K562 (cell line): ENCODE measurements around the gene HOXB1. TPM values are rescaled to one million over a fixed set of nuclear protein-coding genes. Genes with fewer than 3 reads are reported as not detected.

ENCODE experiments used
- BDP1 ChIP-seq: IDR thresholded peaks from 3 replicates; pipeline ENCODE4 v1.6.1; 2011; ENCODE audit not compliant: insufficient read length, insufficient read depth
- CEBPB ChIP-seq: fragments of 450-650 bp; IDR thresholded peaks from 2 replicates; pipeline ENCODE4 v1.6.1; 2016; ENCODE audit warnings: missing genetic modification characterization, missing compliant biosample characterization
- HNRNPK ChIP-seq: fragments of 200-400 bp; formaldehyde crosslinking; IDR thresholded peaks from one replicate; pipeline ENCODE4 v1.6.1; 2018; ENCODE audit warnings: mild to moderate bottlenecking, low read depth, low read length; ENCODE audit not compliant: poor library complexity, severe bottlenecking
- KDM2B ChIP-seq: fragments of 250-450 bp; sonication (Bioruptor Pico); IDR thresholded peaks from 2 replicates; pipeline ENCODE4 v1.8.0; 2021; ENCODE audit warnings: mild to moderate bottlenecking, moderate library complexity
- KHSRP ChIP-seq: fragments of 450-650 bp; IDR thresholded peaks from 2 replicates; pipeline ENCODE4 v1.6.1; 2017
- NCOA6 ChIP-seq: fragments of 450-650 bp; IDR thresholded peaks from 2 replicates; pipeline ENCODE4 v1.6.1; 2017; ENCODE audit warnings: mild to moderate bottlenecking
- POLR2G ChIP-seq: fragments of 200-400 bp; formaldehyde crosslinking; IDR thresholded peaks from 2 replicates; pipeline ENCODE4 v1.6.1; 2017; ENCODE audit warnings: low read depth, mild to moderate bottlenecking, antibody characterized with exemption, low read length, moderate library complexity
- POLR2H ChIP-seq: IDR thresholded peaks from 2 replicates; pipeline ENCODE4 v1.6.1; 2016; ENCODE audit warnings: missing genetic modification characterization, low read depth, mild to moderate bottlenecking, control low read depth, missing compliant biosample characterization, moderate library complexity
- SUPT5H ChIP-seq: fragments of 450-650 bp; IDR thresholded peaks from 2 replicates; pipeline ENCODE4 v1.6.1; 2016
- TCF3 ChIP-seq: sonication (generic); formaldehyde crosslinking; IDR thresholded peaks from 2 replicates; pipeline ENCODE4 v1.4.0; 2020; ENCODE audit warnings: mild to moderate bottlenecking, missing genetic modification reagents
- TFAM ChIP-seq: fragments of 250-450 bp; sonication (Bioruptor Pico); conservative IDR thresholded peaks from 2 replicates; pipeline ENCODE4 v1.5.0; 2021; ENCODE audit warnings: mild to moderate bottlenecking, moderate library complexity
- WHSC1 ChIP-seq: IDR thresholded peaks from one replicate; pipeline ENCODE4 v1.6.1; 2012; ENCODE audit warnings: low read length, control low read depth, inconsistent platforms
- ZBTB17 ChIP-seq: fragments of 450-650 bp; formaldehyde crosslinking; IDR thresholded peaks from 2 replicates; pipeline ENCODE4 v1.4.0; 2020; ENCODE audit warnings: mild to moderate bottlenecking
- ZBTB7A ChIP-seq: IDR thresholded peaks from 2 replicates; pipeline ENCODE4 v1.6.1; 2011; ENCODE audit warnings: low read depth, mild to moderate bottlenecking, low read length, moderate library complexity, borderline replicate concordance; ENCODE audit not compliant: control insufficient read depth
- ZKSCAN3 ChIP-seq: fragments of 250-450 bp; sonication (Bioruptor Pico); IDR thresholded peaks from 2 replicates; pipeline ENCODE4 v1.4.0; 2020
- ZNF165 ChIP-seq: fragments of 250-450 bp; sonication (Bioruptor Pico); IDR thresholded peaks from 2 replicates; pipeline ENCODE4 v1.4.0; 2020; ENCODE audit warnings: borderline replicate concordance
- polyA plus RNA-seq, 8 experiments: library from polyadenylated mRNA; depleted of rRNA in 4 of 8; stranded (reverse) in 5 of 8; unstranded in 3 of 8; fragments of >200 nt; fragmentation: Nextera tagmentation in 2 of 8; fragmentation: Illumina TruSeq in 1 of 8; extraction: Ambion mirVana in 2 of 8; extraction: Trizol in 1 of 8; gene quantifications; 2 replicates each; pipeline versions ENCODE4 v1.2.1 to v1.2.3, GENCODE V29; 2011 to 2014; ENCODE audit warnings: inconsistent platforms in 1 of 8, missing spikeins in 1 of 8
- total RNA-seq, 7 experiments: library from RNA; depleted of rRNA in 6 of 7; stranded (reverse); fragments of >200 nt in 6 of 7; fragmentation: Illumina TruSeq in 2 of 7; extraction: Trizol in 2 of 7; gene quantifications; 2 replicates each; pipeline versions ENCODE4 v1.2.1 to v1.2.3, GENCODE V29; 2011 to 2021; ENCODE audit warnings: low replicate concordance in 1 of 7
- TF ChIP-seq, protein P1 (sequence below): fragments of 200-600 bp; sonication (generic); IDR thresholded peaks from one replicate; pipeline ENCODE4 v1.6.1; 2012; ENCODE audit warnings: mild to moderate bottlenecking, low read depth, low read length, inconsistent platforms
- TF ChIP-seq, protein P2 (sequence below): fragments of 250-450 bp; sonication (Bioruptor Pico); IDR thresholded peaks from 2 replicates; pipeline ENCODE4 v1.5.1; 2021; ENCODE audit warnings: mild to moderate bottlenecking

The HOXB1 gene
- total and polyA plus RNA-seq, 9 of the 15 experiments (the other 6 are each of a cell fraction or from before 2014, with no cell fraction given): 0.04 TPM; not detected in 8

DNA sequence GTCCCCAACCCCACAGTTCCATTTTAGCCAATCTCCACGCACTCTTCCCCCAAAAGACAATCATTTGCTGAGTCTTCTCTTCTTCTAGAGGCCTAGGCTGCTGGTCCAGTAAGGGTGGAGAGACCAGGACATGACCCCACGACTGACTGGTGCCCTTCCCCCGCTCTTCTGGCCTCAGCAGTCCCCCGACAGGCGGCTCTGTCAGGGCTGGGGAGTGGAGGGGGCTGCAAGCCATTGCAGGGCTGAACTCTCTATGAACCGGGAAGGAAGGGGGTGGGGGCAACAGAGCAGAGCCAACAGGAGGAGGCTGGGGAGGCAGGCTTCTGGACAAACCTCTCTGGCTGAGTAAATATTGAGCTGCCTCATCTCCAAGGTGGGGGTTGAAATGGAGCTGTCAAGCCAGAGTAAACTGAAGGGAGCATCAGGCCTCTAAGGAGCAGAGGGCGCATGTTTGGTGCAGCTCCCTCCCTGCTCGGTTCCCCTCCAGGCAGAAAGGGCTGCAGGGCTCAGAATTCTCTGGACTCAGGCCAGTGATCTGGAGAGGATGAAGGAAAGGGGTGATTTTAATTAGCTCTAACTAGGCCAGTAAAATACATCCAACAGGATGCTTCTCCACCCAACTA is 8.7 kb downstream of the HOXB1 start (continued):
- TF ChIP-seq, protein P1, sequence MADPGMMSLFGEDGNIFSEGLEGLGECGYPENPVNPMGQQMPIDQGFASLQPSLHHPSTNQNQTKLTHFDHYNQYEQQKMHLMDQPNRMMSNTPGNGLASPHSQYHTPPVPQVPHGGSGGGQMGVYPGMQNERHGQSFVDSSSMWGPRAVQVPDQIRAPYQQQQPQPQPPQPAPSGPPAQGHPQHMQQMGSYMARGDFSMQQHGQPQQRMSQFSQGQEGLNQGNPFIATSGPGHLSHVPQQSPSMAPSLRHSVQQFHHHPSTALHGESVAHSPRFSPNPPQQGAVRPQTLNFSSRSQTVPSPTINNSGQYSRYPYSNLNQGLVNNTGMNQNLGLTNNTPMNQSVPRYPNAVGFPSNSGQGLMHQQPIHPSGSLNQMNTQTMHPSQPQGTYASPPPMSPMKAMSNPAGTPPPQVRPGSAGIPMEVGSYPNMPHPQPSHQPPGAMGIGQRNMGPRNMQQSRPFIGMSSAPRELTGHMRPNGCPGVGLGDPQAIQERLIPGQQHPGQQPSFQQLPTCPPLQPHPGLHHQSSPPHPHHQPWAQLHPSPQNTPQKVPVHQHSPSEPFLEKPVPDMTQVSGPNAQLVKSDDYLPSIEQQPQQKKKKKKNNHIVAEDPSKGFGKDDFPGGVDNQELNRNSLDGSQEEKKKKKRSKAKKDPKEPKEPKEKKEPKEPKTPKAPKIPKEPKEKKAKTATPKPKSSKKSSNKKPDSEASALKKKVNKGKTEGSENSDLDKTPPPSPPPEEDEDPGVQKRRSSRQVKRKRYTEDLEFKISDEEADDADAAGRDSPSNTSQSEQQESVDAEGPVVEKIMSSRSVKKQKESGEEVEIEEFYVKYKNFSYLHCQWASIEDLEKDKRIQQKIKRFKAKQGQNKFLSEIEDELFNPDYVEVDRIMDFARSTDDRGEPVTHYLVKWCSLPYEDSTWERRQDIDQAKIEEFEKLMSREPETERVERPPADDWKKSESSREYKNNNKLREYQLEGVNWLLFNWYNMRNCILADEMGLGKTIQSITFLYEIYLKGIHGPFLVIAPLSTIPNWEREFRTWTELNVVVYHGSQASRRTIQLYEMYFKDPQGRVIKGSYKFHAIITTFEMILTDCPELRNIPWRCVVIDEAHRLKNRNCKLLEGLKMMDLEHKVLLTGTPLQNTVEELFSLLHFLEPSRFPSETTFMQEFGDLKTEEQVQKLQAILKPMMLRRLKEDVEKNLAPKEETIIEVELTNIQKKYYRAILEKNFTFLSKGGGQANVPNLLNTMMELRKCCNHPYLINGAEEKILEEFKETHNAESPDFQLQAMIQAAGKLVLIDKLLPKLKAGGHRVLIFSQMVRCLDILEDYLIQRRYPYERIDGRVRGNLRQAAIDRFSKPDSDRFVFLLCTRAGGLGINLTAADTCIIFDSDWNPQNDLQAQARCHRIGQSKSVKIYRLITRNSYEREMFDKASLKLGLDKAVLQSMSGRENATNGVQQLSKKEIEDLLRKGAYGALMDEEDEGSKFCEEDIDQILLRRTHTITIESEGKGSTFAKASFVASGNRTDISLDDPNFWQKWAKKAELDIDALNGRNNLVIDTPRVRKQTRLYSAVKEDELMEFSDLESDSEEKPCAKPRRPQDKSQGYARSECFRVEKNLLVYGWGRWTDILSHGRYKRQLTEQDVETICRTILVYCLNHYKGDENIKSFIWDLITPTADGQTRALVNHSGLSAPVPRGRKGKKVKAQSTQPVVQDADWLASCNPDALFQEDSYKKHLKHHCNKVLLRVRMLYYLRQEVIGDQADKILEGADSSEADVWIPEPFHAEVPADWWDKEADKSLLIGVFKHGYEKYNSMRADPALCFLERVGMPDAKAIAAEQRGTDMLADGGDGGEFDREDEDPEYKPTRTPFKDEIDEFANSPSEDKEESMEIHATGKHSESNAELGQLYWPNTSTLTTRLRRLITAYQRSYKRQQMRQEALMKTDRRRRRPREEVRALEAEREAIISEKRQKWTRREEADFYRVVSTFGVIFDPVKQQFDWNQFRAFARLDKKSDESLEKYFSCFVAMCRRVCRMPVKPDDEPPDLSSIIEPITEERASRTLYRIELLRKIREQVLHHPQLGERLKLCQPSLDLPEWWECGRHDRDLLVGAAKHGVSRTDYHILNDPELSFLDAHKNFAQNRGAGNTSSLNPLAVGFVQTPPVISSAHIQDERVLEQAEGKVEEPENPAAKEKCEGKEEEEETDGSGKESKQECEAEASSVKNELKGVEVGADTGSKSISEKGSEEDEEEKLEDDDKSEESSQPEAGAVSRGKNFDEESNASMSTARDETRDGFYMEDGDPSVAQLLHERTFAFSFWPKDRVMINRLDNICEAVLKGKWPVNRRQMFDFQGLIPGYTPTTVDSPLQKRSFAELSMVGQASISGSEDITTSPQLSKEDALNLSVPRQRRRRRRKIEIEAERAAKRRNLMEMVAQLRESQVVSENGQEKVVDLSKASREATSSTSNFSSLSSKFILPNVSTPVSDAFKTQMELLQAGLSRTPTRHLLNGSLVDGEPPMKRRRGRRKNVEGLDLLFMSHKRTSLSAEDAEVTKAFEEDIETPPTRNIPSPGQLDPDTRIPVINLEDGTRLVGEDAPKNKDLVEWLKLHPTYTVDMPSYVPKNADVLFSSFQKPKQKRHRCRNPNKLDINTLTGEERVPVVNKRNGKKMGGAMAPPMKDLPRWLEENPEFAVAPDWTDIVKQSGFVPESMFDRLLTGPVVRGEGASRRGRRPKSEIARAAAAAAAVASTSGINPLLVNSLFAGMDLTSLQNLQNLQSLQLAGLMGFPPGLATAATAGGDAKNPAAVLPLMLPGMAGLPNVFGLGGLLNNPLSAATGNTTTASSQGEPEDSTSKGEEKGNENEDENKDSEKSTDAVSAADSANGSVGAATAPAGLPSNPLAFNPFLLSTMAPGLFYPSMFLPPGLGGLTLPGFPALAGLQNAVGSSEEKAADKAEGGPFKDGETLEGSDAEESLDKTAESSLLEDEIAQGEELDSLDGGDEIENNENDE: no peak
- no peak for TF ChIP-seq KDM2B (CRISPR knock-in tag)
- no peak for TF ChIP-seq CEBPB (tag)
- TF ChIP-seq, protein P2, sequence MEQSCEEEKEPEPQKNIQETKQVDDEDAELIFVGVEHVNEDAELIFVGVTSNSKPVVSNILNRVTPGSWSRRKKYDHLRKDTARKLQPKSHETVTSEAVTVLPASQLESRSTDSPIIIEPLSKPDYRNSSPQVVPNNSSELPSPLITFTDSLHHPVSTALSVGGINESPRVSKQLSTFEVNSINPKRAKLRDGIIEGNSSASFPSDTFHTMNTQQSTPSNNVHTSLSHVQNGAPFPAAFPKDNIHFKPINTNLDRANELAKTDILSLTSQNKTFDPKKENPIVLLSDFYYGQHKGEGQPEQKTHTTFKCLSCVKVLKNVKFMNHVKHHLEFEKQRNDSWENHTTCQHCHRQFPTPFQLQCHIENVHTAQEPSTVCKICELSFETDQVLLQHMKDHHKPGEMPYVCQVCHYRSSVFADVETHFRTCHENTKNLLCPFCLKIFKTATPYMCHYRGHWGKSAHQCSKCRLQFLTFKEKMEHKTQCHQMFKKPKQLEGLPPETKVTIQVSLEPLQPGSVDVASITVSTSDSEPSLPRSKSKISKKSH (CRISPR knock-in tag): no peak
- TF ChIP-seq POLR2G: peak; percentile 34; the same call in 1 of the 2 replicates
- TF ChIP-seq ZNF165 (CRISPR knock-in tag): no peak
- TF ChIP-seq ZKSCAN3: no peak
- no peak for TF ChIP-seq ZBTB17
- no peak for TF ChIP-seq TCF3 (CRISPR knock-in tag)
- TF ChIP-seq KHSRP: no peak
- TF ChIP-seq ZBTB7A: peak; percentile 98
- no peak for TF ChIP-seq SUPT5H
- no peak for TF ChIP-seq BDP1
- peak; percentile 55; the same call in 1 of the 2 replicates for TF ChIP-seq NCOA6
- no peak for TF ChIP-seq TFAM (CRISPR knock-in tag)
- TF ChIP-seq WHSC1: no peak
- no peak for TF ChIP-seq POLR2H (tag)
- TF ChIP-seq HNRNPK: no peak
